Nephron progenitor cell (in vitro differentiated cells): ENCODE data around the gene TSPAN17.

Experiments
- DNase-seq: peaks from one replicate; pipeline ENCODE4 v3.0.0; 2021
- H3K27ac Mint-ChIP-seq: 2 replicates; pipeline ENCODE4 v1.8.0; 2021; ENCODE audit warnings: mild to moderate bottlenecking, moderate library complexity, mixed read lengths
- H3K27me3 Mint-ChIP-seq: 2 replicates; pipeline ENCODE4 v1.8.0; 2021; ENCODE audit warnings: mild to moderate bottlenecking, low read depth, mixed read lengths; ENCODE audit not compliant: poor library complexity
- H3K36me3 Mint-ChIP-seq: 2 replicates; pipeline ENCODE4 v1.8.0; 2021; ENCODE audit warnings: low read depth, mixed read lengths
- H3K4me1 Mint-ChIP-seq: 2 replicates; pipeline ENCODE4 v1.8.0; 2021; ENCODE audit warnings: mixed read lengths
- H3K4me3 Mint-ChIP-seq: 2 replicates; pipeline ENCODE4 v1.8.0; 2021; ENCODE audit warnings: mild to moderate bottlenecking, moderate library complexity, mixed read lengths
- H3K9me3 Mint-ChIP-seq: 2 replicates; pipeline ENCODE4 v1.8.0; 2021; ENCODE audit warnings: mild to moderate bottlenecking, moderate library complexity, mixed read lengths
- TF ChIP-seq, protein P1 (sequence below): fragments of 200-600 bp; sonication (generic); IDR thresholded peaks from 2 replicates; pipeline ENCODE4 v1.5.0; 2021; ENCODE audit warnings: antibody characterized with exemption

TSPAN17 gene

DNA sequence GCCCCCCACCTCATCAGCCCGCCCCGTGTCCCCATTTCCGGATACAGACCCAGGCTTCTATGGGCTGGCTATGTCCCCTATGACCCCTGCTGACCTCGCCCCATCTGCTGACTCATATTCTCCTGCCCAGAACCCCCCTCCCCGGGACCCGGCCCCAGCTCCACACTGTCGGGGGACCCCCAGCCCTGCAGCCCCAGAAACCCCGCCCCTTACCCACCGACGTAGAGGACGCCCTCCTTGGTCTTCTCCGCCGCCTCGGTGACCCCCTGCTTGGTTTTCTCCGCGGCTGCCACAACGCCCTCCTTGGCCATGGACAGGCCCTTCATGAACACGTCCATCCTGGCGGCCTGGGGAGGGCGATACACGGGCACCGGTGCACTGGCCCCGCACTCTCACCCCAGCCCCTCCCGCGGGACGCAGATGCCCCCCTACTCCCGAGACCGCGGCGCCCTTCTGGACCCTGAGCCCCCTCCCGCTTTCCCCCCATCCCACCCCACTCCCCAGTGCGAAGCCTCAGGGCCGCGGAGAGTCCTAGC, 17.9 kb upstream of the TSPAN17 start:
- Mint-ChIP-seq H3K4me3 (peak overlapping the region; percentile 62), H3K27me3 (peaks cover 93% of the 10 kb centered on the region), H3K36me3 (no peaks in the 10 kb centered on the region), H3K4me1 (peaks cover 30% of the 10 kb centered on the region), H3K9me3 (no peaks in the 10 kb centered on the region), H3K27ac (no peak overlapping the region)
- no peak for DNase-seq
- TF ChIP-seq, protein P1, sequence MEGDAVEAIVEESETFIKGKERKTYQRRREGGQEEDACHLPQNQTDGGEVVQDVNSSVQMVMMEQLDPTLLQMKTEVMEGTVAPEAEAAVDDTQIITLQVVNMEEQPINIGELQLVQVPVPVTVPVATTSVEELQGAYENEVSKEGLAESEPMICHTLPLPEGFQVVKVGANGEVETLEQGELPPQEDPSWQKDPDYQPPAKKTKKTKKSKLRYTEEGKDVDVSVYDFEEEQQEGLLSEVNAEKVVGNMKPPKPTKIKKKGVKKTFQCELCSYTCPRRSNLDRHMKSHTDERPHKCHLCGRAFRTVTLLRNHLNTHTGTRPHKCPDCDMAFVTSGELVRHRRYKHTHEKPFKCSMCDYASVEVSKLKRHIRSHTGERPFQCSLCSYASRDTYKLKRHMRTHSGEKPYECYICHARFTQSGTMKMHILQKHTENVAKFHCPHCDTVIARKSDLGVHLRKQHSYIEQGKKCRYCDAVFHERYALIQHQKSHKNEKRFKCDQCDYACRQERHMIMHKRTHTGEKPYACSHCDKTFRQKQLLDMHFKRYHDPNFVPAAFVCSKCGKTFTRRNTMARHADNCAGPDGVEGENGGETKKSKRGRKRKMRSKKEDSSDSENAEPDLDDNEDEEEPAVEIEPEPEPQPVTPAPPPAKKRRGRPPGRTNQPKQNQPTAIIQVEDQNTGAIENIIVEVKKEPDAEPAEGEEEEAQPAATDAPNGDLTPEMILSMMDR: no peak

DNA sequence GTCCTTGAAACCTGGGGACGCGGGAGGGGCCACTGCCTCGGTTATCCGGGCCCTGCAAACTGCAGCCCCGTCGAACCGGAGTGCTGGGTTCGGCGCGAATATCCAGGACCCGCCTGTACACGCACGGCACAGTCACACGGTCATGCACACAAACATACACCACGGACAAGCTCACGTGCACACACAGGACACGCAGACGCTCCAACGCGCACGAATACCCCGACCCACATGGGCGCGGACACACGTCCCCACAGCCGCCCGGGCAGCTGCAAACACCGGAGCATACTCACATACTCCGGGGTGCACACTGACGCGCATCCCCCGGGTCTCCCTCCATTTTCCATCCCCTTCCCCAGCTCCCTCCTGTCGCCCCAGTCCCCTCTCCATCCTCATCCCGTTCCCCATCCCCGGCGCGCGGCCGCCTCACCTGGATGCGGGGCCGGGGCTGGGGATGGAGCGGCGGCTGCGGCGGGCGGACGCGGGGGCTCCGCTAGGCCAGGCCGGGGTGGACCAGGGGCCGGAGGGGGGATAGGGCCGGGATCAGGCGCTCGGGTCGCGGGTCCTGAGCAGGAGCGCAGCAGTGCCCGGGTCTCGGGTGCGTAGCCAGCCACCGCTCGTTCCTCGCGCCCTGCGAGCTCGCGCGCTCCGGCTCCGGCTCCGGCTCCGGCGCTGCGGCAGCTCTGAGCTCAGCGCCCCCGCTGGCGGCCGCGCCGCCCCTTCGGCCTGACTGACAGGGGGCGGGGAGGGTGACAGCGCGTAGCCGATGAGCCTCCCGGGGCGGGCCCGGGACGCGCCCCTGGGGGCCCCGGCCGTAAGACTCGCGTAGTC, 17.2 kb upstream of the TSPAN17 start, which contains the start of the genes EIF4E1B and SNCB:
EIF4E1B (plus strand) TSS at position 823 of the 828 bp plus-strand sequence. CDS start 12,113 bp downstream, outside the sequence.
SNCB (minus strand) TSS at position 682 of the 828 bp plus-strand sequence. CDS start 880 bp downstream, outside the sequence.
- TF ChIP-seq, protein P1: no peak
- Mint-ChIP-seq H3K27ac (no peak within 1 kb of the TSS), H3K4me1 (peaks cover 32% of the 10 kb centered on the region), H3K9me3 (peaks cover 3% of the 10 kb centered on the region), H3K27me3 (peaks cover 91% of the 10 kb centered on the region), H3K4me3 (peak within 1 kb of the TSS; percentile 76), H3K36me3 (no peaks in the 10 kb centered on the region)
- peak; percentile 83 for DNase-seq

DNA sequence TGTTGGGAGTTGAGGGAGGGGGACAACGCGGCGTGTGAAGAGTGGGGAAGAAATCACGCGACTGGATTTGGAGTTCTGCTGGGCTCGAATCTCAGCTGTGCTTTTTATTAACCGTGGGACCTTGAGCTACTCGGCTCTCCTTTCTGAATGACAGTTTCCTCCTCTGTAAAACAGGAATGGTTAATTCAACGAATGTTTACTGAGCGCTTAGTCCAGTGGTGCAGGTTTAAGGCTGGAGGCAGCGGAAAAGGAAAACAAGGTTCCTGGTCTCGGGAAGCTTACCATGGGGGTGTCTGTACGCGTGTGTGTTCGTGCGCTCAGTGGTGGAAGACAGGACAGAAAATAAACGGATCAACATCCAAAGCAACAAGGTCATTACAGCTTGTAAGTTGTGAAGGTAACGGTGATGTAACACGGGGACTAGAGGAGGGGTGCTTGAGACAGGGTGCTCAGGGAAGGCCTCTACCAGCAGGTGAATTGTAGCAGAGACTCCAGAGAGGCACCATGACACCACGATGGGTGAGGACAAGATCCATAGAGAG, 16.5 kb upstream of the TSPAN17 start:
- H3K4me1 Mint-ChIP-seq: peaks cover 35% of the 10 kb centered on the region
- H3K27ac Mint-ChIP-seq: no peak overlapping the region
- peaks cover 90% of the 10 kb centered on the region for H3K27me3 Mint-ChIP-seq

DNA sequence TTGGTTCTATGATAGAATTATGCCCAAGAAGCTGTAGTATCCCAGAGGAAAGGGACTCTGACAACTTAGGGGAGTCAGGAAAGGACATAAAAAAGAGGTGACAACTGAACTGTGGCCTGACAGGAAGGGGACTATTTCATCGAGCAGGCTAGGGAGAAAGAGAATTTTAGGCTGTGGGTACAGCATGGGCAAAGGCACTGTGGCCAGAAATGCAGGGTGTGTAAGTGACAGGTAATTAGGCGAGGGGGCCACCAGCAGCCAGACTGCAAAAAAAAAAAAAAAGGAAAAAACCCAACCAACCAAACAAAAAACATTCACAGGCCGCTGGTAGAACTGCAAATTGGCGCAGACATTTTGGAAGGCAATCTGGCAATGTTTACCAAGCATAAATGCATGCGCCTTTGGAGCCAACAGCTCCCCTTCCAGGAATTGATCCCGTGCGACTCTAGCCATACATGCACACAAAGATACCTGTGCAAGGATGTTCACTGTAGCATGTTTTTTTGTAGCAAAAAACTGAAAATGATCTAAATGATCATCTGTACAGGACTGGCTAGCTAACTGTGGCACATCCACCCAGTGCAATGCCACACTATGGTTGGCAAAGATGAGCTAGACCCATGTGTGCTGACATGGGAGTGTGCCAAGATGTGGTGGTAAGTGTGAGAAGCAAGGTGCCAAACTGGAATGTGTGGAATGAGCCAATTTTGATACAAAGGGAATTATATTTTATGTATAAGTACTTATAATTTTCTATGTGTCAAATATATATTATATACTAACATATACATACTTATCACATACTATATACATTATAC, 15.7 kb upstream of the TSPAN17 start:
- H3K36me3 Mint-ChIP-seq: no peaks in the 10 kb centered on the region
- peaks cover 31% of the 10 kb centered on the region for H3K4me1 Mint-ChIP-seq
- TF ChIP-seq, protein P1: no peak
- peaks cover 11% of the 10 kb centered on the region for H3K9me3 Mint-ChIP-seq
- no peak overlapping the region for H3K27ac Mint-ChIP-seq
- no peak for DNase-seq
- H3K4me3 Mint-ChIP-seq: no peak overlapping the region
- peaks cover 87% of the 10 kb centered on the region for H3K27me3 Mint-ChIP-seq

More for the DNA sequence above, 16.5 kb upstream of the TSPAN17 start:
- H3K36me3 Mint-ChIP-seq: no peaks in the 10 kb centered on the region
- peak overlapping the region; percentile 76 for H3K4me3 Mint-ChIP-seq
- DNase-seq: no peak
- TF ChIP-seq, protein P1: no peak
- peaks cover 7% of the 10 kb centered on the region for H3K9me3 Mint-ChIP-seq

DNA sequence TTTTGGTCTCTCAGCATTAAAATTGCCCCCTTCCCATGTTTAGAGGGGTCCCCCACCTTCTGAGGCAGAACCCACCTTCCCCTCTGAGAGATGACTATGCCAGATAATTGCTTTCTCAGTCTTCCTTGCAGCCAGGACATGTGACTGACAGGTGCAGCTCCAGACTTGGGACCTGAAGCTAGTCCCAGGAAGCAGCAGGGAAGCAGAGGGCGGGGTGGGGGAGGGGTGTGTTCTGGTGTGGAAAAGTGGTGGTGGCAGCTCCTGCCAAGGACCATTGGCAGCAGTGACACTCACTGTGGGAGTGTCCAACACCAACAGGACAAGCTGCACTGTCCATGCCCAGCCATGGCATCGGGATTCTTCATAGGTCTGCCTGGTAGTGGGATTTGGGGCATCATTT, 14.5 kb upstream of the TSPAN17 start:
- H3K4me3 Mint-ChIP-seq: no peak overlapping the region
- no peaks in the 10 kb centered on the region for H3K36me3 Mint-ChIP-seq
- peaks cover 30% of the 10 kb centered on the region for H3K4me1 Mint-ChIP-seq
- TF ChIP-seq, protein P1: no peak
- no peak for DNase-seq
- peaks cover 81% of the 10 kb centered on the region for H3K27me3 Mint-ChIP-seq
- no peak overlapping the region for H3K27ac Mint-ChIP-seq
- peaks cover 11% of the 10 kb centered on the region for H3K9me3 Mint-ChIP-seq
